ENCODE results near the gene BACE2. TPM values are rescaled to one million over a fixed set of nuclear protein-coding genes. Genes with fewer than 3 reads are reported as not detected.

BACE2 gene
- 10 to 100 TPM; 59.3 to 65.1 TPM for total RNA-seq
- long read RNA-seq, full-length matches to known transcripts = 138 of 175 reads
- long read RNA-seq, partial matches to known transcripts = 13 of 175 reads
- long read RNA-seq, other reads (novel, unspliced or antisense) = 24 of 175 reads

GRCh38 chr21:41167348-41168342 lies at the start of gene BACE2:
Gene BACE2 (plus strand): TSS chr21:41168160. CDS start chr21:41168264, 104 bp downstream.
- intact Hi-C loops (cut with DNase I, micrococcal nuclease) = no loop called here
- ATAC-seq = peak; percentile 80
- peak; percentile 85 for DNase-seq

GRCh38 chr21:41119901-41120300 lies 48.1 kb upstream of the BACE2 start:
- intact Hi-C loops (cut with DNase I, micrococcal nuclease) = no loop called here
- no peak for DNase-seq
- no peak for ATAC-seq

DNA sequence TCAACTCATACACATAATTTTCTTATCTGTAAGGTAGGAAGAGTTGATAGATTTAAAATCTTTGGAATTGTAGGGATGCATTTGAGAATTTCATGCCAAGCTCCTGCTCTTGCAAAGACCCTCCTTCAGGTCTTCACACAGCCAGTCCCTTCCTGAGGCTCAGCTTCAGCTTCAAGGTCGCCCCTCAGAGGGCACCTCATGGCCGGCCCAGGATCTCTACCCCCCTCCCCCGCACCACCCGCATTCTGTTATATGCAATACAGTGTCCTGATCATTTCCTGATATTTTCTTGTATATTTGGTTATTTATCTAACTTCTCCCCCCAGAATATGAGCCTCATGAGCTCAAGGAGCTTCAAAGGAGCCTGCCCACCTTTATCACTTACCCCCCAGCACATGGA lies 47.0 kb upstream of the BACE2 start:
- ATAC-seq = no peak
- intact Hi-C loops (cut with DNase I, micrococcal nuclease) = no loop called here
- DNase-seq = no peak

DNA sequence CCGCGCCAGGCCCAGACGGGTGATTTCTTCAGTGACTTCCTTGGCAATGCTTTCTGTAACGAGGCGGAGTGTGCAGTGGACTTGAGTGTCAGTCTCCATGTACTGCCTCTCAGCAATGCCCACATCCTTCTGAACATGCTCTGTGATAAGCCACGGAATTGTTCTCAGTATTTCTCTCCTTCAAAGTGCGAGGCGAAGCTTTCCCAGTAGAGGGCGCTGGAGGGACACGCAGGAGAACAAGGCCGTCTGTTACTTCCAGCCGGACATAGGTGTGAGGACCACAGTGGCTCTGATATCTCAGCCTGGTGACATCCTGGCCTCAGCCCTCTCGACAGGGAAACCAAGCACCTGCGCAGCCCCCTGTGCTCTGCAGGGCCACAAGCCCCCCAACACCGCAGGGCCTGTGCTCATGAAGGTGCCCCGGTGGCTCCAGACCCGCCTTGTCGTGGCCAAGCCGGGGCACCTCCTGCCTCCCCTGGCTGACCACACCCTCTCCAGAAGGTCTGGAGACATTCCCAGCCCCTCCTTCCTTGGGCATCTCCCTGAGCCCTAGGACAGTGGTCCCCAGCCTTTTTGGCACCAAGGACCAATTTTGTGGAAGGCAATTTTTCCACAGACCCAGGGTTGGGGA lies 46.1 kb upstream of the BACE2 start:
- intact Hi-C loops (cut with DNase I, micrococcal nuclease) = no loop called here
- peak; percentile 72 to 90 for DNase-seq

DNA sequence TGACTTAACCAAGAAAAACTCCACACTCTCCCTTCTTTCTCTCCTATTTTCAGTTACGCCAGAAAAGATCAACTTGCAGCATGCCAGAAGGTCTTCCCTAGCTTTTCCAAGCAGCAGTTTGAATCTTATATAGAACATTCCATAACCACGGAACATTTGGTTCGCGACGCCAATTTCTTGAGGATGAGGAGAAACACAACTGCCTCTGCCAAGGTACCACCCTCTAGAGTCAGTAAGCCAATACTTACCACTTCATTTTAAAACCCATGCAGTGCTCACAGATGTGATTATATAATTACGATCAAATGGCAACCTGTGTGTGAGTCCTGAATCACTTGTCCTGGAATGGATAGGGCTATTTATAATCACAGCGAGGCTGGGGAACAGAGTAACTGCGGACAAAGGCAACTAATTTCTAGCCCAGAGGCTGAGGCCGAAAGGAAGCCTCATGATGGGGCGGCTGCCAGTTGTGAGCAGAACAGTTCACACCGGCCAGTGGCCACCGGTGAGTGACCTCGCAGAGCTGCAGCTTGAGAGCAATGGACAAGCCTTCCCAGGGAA lies 43.2 kb upstream of the BACE2 start:
- DNase-seq = no peak
- ATAC-seq = no peak
- intact Hi-C loops (cut with DNase I, micrococcal nuclease) = no loop called here

More for the DNA sequence above, 46.1 kb upstream of the BACE2 start:
- peak; percentile 90 for ATAC-seq

DNA sequence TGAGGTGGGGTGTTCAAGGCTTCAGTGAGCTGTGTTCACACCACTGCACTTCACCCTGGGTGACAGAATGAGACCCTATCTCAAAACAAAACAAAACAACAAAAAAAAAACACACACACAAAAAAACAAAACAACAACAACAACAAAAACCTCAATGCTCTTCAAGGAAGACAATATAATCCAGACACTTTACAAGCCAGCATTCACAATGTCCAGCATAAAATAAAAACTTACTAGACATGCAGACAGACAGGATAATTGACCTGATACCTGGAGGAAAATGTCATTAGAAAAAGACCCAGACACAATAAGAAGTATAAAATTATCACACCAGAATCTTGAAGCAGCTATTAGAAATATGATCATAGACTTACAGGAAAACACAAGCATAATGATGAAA lies 39.0 kb upstream of the BACE2 start:
- DNase-seq (no peak), ATAC-seq (no peak)
- intact Hi-C loops (cut with DNase I, micrococcal nuclease) = no loop called here

DNA sequence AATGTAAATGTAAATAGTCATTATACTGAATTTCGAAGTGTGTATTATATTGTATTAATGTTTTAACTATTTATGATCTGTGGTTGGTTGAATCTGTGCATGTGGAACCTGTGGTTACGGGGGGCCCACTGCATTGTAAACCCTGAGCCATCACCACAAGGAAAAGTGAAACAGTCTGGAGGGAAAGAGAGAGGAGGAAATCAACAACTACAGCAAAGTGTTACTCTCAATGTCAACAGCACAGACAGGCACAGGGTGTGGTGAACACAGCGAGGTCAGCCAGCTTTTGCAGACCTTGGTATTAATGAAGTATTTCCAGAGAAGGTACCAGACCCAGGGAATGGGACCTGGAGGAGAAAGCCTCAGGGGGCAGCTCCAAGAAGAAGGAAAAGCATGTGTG lies 37.1 kb upstream of the BACE2 start:
- DNase-seq (no peak), ATAC-seq (peak; percentile 48)
- intact Hi-C loops (cut with DNase I, micrococcal nuclease) = no loop called here

- ATAC-seq = peak; percentile 66
- intact Hi-C loops (cut with DNase I, micrococcal nuclease) = no loop called here
- no peak for DNase-seq
These were observed 34.0 kb upstream of the BACE2 start for GRCh38 chr21:41133874-41134522.

DNA sequence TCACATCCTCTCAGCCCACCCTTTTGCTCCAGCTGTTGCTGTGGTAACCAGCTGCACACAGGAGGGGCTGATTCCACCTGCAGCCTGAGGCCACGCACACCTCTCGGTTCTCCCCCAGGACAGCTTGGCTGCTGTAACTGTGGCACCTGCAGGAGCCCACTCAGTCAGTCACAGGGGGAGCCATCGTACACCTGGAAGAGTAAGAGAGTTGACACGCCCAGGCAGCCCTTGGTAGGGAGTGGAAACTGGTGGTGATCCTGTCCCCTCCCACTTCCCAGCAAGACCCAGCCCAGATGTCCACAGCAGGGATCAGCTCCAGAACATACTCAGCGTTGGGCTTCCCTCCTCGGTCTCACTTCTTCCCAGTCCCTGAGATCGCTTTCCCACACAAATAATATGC lies 32.2 kb upstream of the BACE2 start:
- ATAC-seq = peak; percentile 44
- intact Hi-C loops (cut with DNase I, micrococcal nuclease) = no loop called here
- no peak for DNase-seq

DNA sequence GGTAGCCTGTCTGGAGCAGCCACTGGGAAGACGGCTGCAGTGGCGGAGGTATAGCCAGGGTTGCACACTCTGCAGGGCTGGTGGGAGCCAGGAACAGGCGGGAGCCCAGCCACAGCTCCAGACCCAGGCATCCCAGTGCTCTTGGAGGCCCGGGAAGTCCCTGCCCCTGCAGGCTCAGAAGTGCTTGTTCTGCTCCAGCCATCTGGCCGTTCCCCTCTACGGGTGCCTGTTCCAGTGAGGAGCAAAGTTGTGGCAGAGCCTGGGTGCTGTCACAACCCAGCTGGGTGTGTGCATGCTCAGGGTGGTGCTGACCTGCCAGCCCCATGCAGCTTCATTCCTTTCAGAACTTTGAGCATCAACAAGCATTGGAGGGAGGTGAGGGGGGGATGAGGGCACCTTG lies 31.7 kb upstream of the BACE2 start:
- DNase-seq = no peak
- no peak for ATAC-seq
- intact Hi-C loops (cut with DNase I, micrococcal nuclease) = no loop called here

- intact Hi-C loops (cut with DNase I, micrococcal nuclease) = no loop called here
- no peak for ATAC-seq
- DNase-seq = no peak
These were observed 30.6 kb upstream of the BACE2 start for GRCh38 chr21:41137401-41137800.

DNA sequence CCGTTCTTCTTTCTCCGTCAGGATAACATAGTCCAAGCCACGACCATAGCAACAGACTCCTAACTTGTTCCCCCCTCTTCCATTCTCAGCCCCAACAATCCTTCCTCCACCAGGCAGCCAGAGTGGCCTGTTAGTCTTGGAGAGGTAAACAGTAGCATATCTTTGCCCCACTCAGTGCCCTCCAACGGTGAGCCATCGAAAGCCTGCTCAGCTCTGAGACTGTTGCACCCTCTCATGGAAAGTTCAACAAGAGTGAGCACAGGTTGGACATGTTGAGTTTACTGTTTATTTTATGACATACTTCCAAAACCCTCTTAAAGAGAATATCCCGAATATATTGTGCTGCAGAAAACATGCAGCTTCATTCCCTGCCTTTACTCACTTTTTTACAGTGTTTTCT lies 30.1 kb upstream of the BACE2 start:
- ATAC-seq (no peak), DNase-seq (no peak)
- intact Hi-C loops (cut with DNase I, micrococcal nuclease) = no loop called here

- intact Hi-C loops (cut with DNase I, micrococcal nuclease) = no loop called here
- DNase-seq = no peak
- ATAC-seq = no peak
These were observed 29.2 kb upstream of the BACE2 start for GRCh38 chr21:41138711-41139110.

- ATAC-seq (no peak), DNase-seq (no peak)
- intact Hi-C loops (cut with DNase I, micrococcal nuclease) = no loop called here
These were observed 28.7 kb upstream of the BACE2 start for GRCh38 chr21:41139275-41139674.

GRCh38 chr21:41139951-41140350 lies 28.0 kb upstream of the BACE2 start:
- intact Hi-C loops (cut with DNase I, micrococcal nuclease) = no loop called here
- ATAC-seq = no peak
- no peak for DNase-seq

GRCh38 chr21:41141031-41141457 lies 26.9 kb upstream of the BACE2 start:
- ATAC-seq = no peak
- no peak for DNase-seq
- intact Hi-C loops (cut with DNase I, micrococcal nuclease) = no loop called here

DNA sequence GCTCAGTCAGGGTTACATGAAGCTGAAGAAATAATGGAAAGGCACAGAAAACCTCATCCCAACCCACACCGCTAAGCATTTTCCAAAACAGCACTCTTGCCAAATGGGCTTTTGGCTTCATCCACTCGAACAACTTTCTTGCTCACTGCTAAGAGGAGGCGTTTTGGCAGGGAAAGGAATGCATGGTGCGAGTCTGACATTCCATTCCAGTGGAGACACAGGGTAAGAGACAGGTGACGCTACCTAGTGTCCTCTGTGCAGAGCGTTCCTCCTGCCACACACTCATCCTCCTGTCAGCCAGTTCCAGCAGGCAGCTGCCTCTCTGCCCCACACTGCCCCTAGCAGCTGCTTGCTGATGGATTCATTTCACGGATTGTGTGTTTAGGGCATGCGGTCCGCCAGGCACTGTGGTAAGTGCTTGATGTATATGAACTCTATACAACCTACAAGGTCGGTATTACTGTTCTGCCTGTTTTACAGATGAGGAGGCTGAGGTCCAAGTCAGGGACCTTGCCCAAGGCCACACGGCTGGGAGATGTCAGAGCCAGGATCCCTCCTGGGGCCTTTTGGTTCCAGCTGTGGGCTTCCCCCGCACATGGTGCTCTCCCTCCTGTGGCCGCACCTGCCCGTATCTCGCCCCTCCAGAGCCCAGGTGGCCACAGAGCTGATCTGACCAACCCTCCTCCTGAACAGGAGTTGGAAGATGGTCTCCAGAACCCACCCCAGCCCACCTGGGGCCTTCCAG lies 25.7 kb upstream of the BACE2 start:
- ATAC-seq (no peak), DNase-seq (no peak)
- intact Hi-C loops (cut with DNase I, micrococcal nuclease) = no loop called here

DNA sequence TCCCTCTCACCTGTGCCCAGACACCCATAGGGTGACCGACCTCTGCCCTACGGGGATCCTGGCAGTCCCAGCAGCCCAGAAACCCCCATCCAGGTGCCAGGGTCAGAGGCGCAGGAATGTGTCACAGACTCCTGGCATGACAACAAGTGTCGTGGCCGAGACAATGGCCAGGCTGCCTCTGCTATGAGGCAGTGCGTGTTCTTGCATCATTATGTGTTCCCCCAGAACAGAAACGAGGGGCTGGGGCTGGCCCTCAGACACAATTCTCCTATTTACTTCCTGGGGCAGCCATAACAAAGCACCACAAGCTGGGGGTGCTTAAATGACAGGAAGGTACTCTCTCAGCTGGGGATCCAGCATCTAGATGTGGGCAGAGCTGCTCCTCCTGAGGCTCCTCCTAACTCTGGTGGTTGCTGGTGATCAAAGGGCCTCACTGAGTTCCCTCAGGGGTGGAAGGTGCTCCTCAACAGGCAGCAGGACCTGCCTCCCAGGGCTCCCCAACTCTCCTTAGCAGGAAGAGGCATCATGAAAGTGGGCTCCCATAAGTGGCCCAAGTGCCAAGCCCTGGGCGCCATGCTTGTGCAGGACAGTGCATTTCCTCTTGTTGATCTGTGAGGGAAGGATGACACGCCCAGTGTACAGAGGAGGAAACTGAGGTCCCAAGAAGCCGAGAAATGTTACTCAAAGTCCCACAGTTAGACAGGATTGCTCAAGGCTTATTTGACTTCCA lies 24.2 kb upstream of the BACE2 start:
- intact Hi-C loops (cut with DNase I, micrococcal nuclease) = no loop called here
- DNase-seq (no peak), ATAC-seq (no peak)

Data from left colon (tissue), 2 donors.